Activated CD8-positive, alpha-beta memory T cell treated with anti-CD3 and anti-CD28 coated beads for 4 hours (primary cell): ENCODE results near the gene POU2F3.
A peak's percentile ranks its signal among the peaks of the same experiment; 100 is the strongest.

Experiments used
- DNase-seq, 2 donors: peaks; one replicate each; pipeline ENCODE4 v3.0.0-alpha.2; 2020; ENCODE audit warnings: low read depth in 2 of 2

Gene POU2F3

DNA sequence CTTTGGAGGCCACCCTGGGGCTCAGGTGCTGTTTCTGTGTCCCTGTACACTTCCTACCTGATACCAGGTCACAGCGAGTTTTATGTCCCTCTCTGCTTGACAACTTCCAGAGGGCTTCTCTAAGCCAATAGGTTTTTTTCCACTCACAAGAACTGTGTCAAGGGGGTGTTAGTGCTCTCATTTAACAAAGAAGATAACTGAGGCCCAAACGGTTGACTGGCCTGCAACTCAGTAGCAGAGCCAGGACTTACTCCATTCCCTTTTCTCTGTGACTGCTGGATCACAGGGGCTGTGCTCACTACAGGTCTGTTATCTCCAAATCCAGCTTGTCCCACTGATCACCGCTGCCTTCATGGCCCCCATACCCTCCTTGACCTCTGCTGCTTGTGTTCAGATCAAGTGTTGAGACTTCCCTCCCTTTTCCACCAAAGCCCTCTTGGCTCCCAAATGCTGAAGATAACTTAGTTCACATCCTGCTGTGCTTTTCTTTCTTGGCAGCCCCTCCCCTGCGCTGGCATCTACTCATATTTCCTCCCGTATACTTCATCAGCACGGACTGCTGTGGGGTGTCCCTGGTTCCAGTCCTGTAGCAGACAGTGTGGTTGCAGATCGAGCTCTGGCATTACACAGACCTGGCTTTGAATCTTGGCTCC, 41.3 kb downstream of the POU2F3 start:
- no peak for DNase-seq

DNA sequence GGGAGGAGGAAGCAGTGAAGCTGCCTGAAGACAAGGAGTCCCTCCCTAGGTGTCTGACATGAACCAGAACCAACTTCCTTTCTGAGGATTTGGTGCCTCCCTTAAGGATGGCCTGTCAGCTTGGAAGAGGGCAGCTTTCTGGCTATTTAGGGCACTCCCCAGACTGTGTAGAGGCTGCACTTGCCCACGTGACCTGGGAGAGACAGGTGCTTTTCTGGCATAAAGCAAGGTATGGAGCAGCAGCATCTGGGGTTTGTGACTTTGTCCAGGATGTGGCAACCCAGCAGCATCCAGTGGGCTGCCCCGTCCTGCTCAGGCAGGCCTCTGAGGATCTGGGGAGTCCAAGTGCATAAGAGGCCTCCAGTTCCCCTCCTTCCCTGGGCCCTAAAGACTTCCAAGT, 43.2 kb downstream of the POU2F3 start:
- no peak for DNase-seq

DNA sequence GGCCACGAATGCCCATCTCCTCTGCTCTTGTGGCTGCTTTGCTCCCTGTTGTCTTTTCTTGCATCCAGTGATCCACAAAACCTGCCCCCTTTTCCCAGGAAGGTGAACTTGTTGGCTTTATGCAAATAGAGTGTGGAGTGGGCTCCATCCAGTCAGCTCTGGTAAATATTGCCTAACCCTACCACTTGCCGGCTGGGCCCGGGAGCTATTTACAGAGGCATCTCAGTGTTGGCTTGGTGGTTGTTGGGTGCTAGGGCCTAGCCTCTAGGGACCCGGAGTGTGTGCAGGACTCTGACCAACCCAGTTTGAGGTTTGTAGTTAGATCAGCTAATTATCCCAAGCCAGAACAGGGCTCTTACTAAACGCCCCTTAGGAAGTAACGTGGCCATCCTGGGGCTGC, 44.3 kb downstream of the POU2F3 start:
- no peak for DNase-seq

DNA sequence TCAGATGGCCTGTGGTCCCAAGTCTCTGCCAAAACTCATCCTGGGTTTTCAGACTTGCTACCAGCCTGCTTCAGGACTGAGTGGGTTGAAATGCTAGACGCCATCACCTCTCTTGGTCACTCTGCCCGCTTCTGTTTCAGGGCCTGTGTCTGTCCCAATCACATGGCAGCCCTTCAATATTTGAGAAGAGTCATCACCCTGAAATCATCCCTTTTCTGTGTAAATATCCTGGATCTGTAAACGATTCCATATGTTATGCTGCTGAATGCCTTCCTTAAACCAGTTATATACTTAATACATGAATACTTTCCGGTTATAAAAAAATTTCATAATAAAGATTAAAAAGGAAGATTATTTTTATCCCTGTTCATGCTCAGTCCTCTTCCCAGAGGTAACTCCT, 45.3 kb downstream of the POU2F3 start:
- no peak for DNase-seq

DNA sequence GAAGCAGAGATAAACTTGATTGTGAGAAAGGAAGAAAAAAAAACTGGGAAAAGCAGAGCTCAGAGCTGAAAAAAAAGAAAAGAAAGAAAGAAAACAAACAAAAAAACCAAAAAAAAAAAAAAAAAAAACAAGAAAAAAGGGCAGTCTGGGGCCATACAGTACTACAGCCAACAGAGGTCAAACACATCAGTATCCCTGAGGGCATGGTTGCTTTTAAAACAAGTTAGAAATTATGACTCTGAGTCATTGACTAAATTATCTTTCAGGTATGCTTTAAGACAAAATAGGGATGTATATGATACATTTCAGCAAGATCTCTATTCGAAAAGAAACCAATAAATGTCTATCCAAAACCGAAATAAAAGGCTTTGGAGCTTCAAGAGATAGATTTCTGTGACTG, 48.1 kb downstream of the POU2F3 start:
- no peak for DNase-seq

DNA sequence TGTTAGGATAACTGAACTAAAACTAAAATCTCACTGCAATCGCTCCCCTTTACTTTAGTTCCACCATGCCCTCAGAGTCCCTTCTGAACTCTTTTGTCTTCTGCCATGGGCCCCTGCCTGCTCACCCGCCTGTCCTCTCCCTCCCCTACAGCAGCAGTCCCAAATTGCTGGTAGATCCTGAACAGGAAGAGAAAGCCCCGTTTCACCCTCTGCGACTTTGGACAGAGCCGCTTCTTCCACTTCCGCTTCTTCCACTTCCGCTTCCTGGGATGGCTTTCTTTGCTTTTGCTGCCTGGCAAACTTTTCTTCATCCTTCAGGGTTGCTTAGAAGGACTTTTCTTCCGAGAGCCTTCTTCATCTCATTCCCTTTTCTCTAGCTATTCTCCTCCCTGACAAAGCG, 49.5 kb downstream of the POU2F3 start:
- DNase-seq: no peak

DNA sequence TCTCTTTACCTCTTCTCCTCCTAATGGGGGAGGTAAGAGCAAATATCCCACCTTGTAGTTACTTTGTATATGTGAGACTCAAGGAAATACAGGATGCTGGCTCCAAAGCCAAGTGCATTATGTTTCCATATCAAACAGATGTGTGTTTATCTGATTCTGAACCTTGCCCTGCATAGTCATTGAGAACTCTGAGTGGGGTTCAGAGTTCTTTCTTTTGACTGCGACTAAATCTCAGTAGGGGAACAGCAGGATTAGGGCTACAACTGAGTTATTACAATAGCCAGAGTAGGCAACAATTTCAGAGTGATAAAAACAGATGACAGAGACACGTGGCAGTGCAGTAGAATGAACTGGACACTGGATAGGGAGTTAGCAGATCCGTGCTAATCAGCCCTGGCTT, 51.0 kb downstream of the POU2F3 start:
- no peak for DNase-seq

DNA sequence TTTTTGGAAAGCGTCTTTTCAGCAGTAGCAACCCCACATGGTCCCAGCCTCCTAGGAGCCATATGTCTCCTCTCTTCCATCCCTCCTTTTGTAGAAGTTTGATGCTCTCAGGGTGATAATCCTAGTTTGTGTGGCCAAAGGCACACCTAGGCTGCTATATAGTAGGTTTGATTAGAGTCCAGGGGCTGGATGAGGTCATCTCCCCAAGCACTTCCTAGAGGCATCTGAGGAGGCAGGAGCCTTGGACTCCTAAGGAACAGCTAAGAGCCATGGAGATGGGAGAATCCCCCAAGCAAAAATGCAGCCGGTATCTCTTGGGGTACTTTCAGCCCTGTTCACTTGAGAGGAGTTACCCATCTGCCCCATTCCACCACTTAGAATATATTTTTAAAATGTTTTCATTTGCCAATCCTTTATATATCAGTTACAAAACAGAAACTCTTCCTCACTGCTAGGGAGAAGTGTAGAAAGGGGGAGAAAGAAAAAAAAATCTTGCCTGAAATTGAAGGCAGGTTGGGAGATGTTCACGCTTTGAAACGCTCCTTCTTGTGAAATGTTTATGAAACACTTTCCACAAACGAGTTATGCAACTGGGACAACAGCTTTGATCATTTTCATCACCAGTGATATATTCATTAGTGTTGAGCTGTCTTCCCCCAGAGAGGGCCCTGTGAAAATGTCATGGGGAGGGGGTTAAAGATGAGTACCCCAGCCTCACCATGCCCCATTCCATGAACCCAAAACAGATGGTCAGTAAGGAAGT, 53.3 kb downstream of the POU2F3 start:
- no peak for DNase-seq

DNA sequence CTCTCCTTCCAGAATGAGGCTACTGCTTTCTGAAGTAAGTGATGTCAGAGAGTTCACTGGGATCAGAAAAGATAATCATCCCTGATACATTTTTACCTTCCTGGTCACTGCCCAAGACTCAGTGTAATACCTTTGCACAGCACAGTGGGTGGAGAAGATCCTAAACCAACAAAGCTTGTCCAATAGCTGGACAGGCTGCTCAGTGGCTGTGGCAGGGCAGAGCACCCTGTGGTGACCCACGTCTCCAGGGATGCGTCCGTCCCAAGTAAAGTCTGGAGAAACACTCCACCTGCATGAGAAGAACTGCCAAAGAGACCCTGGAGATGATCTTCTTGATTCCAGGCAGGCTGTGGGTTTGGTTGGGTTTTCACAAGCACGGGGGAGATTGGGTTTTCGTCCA, 54.2 kb downstream of the POU2F3 start:
- no peak for DNase-seq

DNA sequence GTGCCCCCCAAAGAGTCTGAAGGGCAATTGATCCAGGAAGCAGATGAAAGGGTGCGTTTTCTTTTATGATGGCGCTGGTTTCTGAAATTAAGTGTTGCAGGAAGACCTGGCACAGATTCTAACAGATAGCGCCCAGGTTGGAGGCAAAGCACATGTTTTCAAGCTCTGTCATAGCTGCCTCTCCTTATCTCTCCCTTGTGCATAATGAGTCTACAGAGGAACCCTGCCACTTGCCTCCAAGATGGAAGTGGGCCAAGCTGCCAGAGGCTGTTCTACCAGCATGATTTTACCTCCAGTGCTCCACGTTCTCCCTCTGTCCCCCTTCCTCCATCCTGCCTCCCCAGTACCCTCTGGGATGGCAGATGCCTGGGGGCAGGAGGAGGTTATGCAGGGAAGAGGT, 55.2 kb downstream of the POU2F3 start:
- DNase-seq: no peak

DNA sequence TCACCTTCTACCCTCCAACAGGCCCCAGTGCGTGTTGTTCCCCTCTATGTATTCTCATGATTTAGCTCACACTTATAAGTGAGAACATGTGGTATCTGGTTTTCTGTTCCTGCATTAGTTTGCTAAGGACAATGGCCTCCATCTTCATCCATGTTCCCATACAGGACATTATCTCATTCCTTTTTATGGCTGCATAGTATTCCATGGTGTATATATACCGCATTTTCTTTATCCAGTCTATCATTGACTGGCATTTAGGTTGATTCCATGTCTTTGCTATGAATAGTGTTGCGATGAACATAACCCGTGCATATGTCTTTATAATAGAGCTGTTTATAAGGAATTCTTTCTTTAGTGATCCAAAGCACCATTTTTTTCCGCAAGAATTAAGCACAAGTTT, 56.6 kb downstream of the POU2F3 start:
- no peak for DNase-seq

DNA sequence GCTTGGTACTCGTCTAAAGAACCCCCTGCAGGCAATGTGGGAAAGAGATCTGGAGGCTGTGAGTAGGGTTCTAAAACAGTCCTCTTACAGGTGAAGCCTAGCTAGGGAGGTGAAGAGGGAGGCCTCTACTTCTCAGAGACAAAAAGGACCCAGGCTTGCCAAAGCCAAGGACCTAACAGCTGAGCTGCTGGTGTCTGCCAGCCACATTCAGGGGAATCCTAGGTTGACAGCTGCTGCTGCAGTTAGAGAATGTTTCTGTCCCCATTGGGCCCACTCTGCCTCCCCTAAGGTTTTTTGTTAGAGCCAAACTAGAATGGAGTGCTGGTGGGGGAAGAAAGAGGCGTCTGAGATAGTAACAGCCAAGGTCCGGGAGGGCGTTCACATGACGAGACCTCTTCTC, 58.5 kb downstream of the POU2F3 start:
- DNase-seq: no peak

DNA sequence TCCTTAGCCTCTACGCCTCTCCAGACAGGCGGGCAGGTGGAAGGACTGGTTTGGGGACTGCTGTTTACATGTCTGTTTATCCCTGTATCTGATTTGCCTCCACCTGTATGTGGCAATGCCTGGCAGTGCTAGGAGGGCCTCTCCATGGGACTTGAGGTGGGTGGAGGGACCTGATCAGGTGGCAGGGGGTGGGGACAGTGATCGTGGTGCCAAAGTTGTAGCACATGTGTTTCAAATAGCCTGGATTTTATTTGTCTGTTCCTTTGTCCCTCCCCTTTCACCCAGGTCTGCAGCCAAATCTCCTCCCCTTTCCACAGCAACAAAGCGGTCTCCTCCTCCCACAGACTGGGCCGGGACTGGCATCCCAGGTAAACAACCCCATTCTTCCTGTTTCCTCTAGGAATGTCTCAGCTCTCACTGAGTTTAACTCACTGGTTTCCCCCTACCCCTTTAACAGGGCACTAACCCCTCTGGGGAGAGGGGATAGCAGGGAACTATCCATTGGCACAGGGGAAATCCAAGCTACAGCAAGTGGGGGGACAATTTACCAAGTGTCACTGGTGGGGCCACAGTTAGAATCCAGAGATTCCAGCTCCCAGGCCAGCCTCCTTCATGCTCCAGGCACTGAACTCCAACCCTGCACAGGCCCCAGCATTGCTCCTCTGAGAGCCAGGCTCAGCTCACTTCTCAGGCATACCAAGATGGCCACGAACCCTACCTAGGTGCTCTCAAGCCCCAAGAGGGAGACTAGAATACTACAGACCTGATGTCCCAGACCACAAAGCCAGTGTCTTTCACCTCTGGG, 62.3 kb downstream of the POU2F3 start:
- no peak for DNase-seq

DNA sequence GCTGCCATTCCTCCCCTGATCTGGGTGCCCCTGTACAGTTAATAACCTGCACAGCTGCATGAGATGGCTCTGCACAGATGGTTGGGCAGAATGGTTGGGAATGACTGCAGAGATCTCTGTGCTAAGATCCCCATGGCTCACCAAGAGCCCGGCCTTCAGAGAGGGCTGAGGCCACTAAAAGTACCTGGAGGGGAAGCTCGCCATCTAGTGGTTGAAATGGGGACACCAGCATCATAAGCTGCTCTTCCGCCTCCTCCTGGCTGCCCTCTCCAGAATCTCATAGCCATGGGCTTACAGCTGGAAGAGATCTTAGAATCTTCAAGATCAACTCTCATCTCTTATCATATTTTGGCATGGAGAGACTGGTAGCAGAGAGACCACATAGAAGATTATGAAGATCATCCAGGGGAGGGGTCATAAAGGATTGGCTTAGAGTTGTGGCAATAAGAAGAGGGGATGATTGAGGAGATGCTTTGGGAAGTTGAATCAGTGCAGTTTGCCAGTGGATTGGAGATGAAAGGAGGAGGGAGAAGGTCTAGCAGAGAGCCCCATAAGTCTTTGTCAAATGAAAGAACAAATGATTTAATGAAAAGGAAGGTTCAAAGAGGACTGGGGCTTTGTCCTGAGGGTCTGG, 63.2 kb downstream of the POU2F3 start:
- DNase-seq: peak; percentile 11 to 48

DNA sequence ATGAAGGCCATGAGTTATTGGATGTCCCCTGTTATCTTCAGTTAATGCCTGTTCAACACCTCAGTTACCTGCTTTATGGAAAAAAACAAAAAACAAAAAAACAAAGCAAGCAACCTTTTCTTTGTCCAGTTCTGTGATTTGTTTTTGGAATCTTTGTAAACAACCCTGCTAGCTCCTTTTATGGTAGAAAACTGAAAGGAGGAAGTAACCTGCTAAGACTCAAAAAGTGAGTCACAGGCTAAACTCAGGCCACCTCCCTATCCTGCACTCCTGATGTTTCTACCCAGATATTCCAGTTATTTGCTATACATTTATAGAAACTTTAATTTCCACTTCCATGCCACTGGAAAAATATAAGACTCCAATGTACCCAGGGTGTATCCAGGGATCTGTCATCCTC, 64.6 kb downstream of the POU2F3 start:
- no peak for DNase-seq

DNA sequence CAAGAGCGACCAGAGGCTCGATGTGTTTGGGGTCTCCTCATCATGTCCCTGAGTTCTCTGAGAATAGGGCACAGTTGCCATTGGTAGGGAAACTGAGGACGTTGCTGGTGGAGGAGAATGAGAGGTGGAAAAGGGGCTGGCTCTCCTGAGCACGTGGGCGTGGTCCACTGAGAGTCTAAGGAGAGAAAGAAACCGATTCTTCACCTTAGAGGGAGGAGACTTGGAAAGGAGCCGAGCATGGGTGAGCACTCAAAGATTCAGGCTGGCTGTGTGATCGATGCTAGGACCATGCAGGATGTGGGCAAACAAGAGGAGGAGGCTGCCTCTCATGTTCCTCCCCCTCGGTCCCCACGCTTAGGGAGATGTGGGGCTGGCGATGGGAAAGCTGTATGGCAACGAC, 65.3 kb downstream of the POU2F3 start:
- DNase-seq: no peak

DNA sequence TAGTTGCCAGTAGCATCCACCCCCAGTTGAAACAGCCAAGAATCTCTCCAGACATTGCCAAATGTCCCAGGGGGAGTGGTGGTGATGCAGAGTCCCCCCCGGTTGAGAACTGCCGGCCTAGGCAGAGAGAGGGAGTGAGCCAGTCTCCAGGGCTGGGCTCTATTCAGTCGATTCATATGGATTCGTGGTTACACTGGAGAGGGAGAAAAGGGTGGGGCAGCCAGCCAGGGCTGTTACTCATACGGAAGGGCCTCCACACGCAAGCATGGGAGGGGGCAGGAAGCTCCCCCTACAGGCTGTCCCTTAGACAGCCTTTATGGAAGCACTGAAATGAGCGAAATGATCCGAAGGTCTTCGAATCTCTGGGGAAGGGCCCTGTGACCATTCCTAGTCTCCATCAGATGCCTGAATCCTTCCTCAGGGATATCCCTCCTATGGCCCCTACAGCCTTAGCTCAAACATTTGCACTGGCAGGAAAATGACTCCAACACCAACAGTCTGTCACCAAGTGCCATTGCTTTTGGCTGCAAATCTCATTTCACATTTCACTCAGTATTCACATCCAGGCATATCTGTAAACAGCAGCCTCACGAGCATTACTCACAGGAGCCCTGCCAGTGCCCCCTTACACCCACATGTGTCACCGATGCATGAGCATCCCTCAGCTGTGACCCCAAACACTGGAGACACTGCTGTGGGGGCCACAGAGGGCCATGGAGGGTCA, 66.7 kb downstream of the POU2F3 start:
- no peak for DNase-seq

DNA sequence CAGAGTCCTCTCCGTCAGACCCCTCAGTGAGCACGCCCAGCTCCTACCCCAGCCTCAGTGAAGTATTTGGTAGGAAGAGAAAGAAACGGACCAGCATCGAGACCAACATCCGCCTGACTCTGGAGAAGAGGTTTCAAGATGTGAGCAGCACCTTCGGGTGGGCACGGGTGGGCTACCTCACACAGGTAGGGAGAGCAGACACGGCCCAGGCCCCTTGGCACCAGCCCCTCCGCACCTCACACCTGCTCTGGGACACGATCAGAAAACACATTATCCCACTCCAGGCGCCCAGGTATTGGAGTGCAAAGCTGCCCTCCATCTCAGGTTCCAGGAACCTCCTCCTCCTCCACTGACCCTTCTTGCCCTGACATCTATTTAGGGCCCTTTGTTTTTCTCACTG, 67.5 kb downstream of the POU2F3 start:
- no peak for DNase-seq

DNA sequence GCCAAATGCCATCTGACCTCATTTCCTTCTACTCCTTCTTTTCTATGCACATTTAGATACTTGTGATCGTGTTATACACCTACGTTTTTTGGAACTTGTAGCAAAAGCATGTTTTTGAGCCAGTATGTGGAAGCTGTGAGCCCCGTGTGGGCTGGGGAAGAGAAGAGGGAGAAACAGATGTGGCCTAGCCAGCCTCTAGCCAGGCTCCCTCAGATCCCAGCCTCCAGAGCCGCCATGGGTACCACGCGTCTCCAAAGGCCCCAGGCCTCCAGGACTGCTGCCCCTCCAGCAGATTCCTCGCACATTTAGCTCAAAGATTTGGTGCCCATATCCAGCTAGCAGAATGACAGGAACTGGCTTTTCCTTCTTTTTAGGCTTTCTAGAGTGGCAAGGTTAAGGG, 68.1 kb downstream of the POU2F3 start:
- DNase-seq: no peak

DNA sequence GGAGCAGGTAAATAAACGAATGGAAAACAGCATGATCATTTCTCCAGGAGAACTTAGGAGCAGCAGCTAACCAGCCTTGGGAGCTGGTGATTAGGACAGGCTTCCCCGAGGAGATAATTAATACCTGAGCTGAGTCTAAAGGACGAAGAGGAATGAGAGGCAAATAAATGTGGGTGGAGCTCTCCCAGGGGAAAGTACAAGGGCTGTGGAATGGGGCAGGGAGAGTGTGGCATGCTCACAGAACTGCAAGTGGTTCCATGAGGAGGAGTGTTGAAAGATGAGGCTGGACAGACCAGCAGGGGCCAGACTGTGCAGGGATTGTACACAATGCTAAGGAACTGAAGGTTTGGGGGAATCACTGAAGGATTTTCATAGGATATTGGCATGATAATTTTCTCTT, 70.9 kb downstream of the POU2F3 start:
- DNase-seq: no peak

DNA sequence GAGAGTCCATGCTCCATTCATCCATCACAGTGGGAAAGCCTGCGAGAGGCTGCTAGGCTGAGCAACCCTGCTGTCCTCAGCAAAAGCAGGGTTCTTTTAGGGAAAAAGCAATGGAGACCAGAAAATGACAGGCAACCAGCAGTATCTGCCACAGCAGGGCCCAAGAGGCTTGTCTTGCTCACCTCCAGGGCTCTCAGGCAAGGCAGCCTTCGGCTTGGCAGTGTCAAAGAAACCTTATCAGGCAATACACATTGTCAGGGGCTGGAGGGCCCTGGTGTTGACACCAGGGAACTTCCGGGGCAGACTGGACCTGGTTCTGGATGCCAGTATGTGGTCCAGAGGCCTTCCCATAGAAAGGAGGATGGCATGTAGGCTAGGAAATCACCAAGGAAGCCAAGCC, 74.9 kb downstream of the POU2F3 start:
- DNase-seq: no peak
